IMR-90 (cell line): ENCODE data around the gene TGFBR1. TPM values are rescaled to one million over a fixed set of nuclear protein-coding genes. Genes with fewer than 3 reads are reported as not detected.

Experiments used
- ATAC-seq: fragments of 200-7000 bp; cut with Tn5 transposase; 2 replicates; pipeline ENCODE4 v1.9.1; 2020; ENCODE audit warnings: low read depth, mild to moderate bottlenecking, moderate library complexity
- BruUV-seq: library from RNA; stranded (reverse); fragments of 400-500 nt; replicated peaks from 2 replicates; lab custom pipeline; 2021; lab: Mats Ljungman, UMichigan
- CTCF ChIA-PET: fragments of 300-600 bp; formaldehyde crosslinking; extraction: SDS; loops from one replicate; lab custom pipeline; 2021; ENCODE audit warnings: antibody characterized with exemption; lab: Yijun Ruan, JAX
- POLR2A ChIA-PET: fragments of 300-600 bp; sonication (Branson Sonifier 250); formaldehyde crosslinking; loops from one replicate; lab custom pipeline; 2022; ENCODE audit warnings: antibody characterized with exemption; ENCODE audit not compliant: unreplicated experiment; lab: Charles Lee
- DNase-seq: peaks from one replicate; pipeline ENCODE4 v3.0.0; 2013
- H2AFZ ChIP-seq: replicated peaks from 2 replicates; pipeline ENCODE3; 2013; ENCODE audit warnings: low read length, mild to moderate bottlenecking; ENCODE audit not compliant: poor library complexity
- H2AK5ac ChIP-seq: 2 replicates; pipeline ENCODE4 v1.6.1; 2013; ENCODE audit warnings: low read depth, low read length, inconsistent platforms
- H2AK9ac ChIP-seq: replicated peaks from 2 replicates; pipeline ENCODE3; 2013; ENCODE audit warnings: mild to moderate bottlenecking, low read depth, low read length, moderate library complexity; ENCODE audit not compliant: poor library complexity
- H2BK120ac ChIP-seq: 2 replicates; pipeline ENCODE4 v1.6.1; 2013; ENCODE audit warnings: low read depth, low read length, inconsistent platforms
- H2BK15ac ChIP-seq: 3 replicates; pipeline ENCODE4 v1.6.1; 2013; ENCODE audit warnings: low read depth, low read length, inconsistent platforms
- H2BK20ac ChIP-seq: 2 replicates; pipeline ENCODE4 v1.6.1; 2013; ENCODE audit warnings: low read depth, mild to moderate bottlenecking, inconsistent platforms, low read length, moderate library complexity
- H2BK5ac ChIP-seq: 2 replicates; pipeline ENCODE4 v1.6.1; 2013; ENCODE audit warnings: mild to moderate bottlenecking, low read depth, low read length, inconsistent platforms; ENCODE audit not compliant: poor library complexity, severe bottlenecking
- H3K14ac ChIP-seq: replicated peaks from 2 replicates; pipeline ENCODE4 v1.6.1; 2013; ENCODE audit warnings: low read depth, low read length, inconsistent platforms
- H3K18ac ChIP-seq: 2 replicates; pipeline ENCODE4 v1.6.1; 2013; ENCODE audit warnings: low read depth, low read length, control low read depth
- H3K23ac ChIP-seq: 2 replicates; pipeline ENCODE4 v1.6.1; 2013; ENCODE audit warnings: low read depth, low read length, inconsistent platforms
- H3K27ac ChIP-seq: 2 replicates; pipeline ENCODE4 v1.5.1; 2013; ENCODE audit warnings: mild to moderate bottlenecking, control low read depth, low read length; ENCODE audit not compliant: insufficient read depth
- H3K27me3 ChIP-seq: 2 replicates; pipeline ENCODE4 v1.6.1; 2013; ENCODE audit warnings: low read length; ENCODE audit not compliant: control insufficient read depth, insufficient read depth
- H3K36me3 ChIP-seq: 2 replicates; pipeline ENCODE4 v1.6.1; 2013; ENCODE audit warnings: low read length, mixed read lengths; ENCODE audit not compliant: control insufficient read depth, insufficient read depth
- H3K4ac ChIP-seq: 2 replicates; pipeline ENCODE4 v1.6.1; 2013; ENCODE audit warnings: low read depth, low read length, inconsistent platforms
- H3K4me1 ChIP-seq: 2 replicates; pipeline ENCODE4 v1.6.1; 2013; ENCODE audit warnings: low read length, mixed read lengths; ENCODE audit not compliant: control insufficient read depth, insufficient read depth
- H3K4me2 ChIP-seq: 2 replicates; pipeline ENCODE4 v1.6.1; 2013; ENCODE audit warnings: low read depth, mild to moderate bottlenecking, control low read depth, low read length, moderate library complexity
- H3K4me3 ChIP-seq: 2 replicates; pipeline ENCODE4 v1.5.1; 2013; ENCODE audit warnings: low read depth, mild to moderate bottlenecking, control low read depth, low read length, moderate library complexity; ENCODE audit not compliant: insufficient read depth
- H3K56ac ChIP-seq: 2 replicates; pipeline ENCODE4 v1.6.1; 2013; ENCODE audit warnings: low read length, inconsistent platforms; ENCODE audit not compliant: insufficient read depth; ENCODE audit errors: extremely low read depth
- H3K79me1 ChIP-seq, 2 experiments: 2 replicates each; pipeline ENCODE4 v1.6.1; 2013; ENCODE audit warnings: low read length in 2 of 2, inconsistent platforms in 1 of 2, low read depth in 1 of 2
- H3K9ac ChIP-seq: 2 replicates; pipeline ENCODE4 v1.6.1; 2013; ENCODE audit warnings: low read depth, low read length, control low read depth
- H3K9me1 ChIP-seq: 2 replicates; pipeline ENCODE4 v1.6.1; 2013; ENCODE audit warnings: low read length, inconsistent platforms; ENCODE audit not compliant: insufficient read depth
- H3K9me3 ChIP-seq: 2 replicates; pipeline ENCODE4 v1.6.1; 2013; ENCODE audit warnings: low read length; ENCODE audit not compliant: control insufficient read depth, insufficient read depth
- H4K20me1 ChIP-seq: 2 replicates; pipeline ENCODE4 v1.6.1; 2013; ENCODE audit warnings: low read length, inconsistent platforms; ENCODE audit not compliant: insufficient read depth
- H4K5ac ChIP-seq: 2 replicates; pipeline ENCODE4 v1.6.1; 2013; ENCODE audit warnings: mild to moderate bottlenecking, low read depth, low read length, control low read depth
- H4K8ac ChIP-seq, 2 experiments: 2 replicates each; pipeline ENCODE4 v1.6.1; 2013; ENCODE audit warnings: low read depth in 2 of 2, low read length in 2 of 2, control low read depth in 1 of 2, inconsistent platforms in 1 of 2
- H4K91ac ChIP-seq: 2 replicates; pipeline ENCODE4 v1.6.1; 2013; ENCODE audit warnings: low read depth, low read length, inconsistent platforms; ENCODE audit not compliant: insufficient read depth
- CEBPB ChIP-seq: IDR thresholded peaks from 2 replicates; pipeline ENCODE4 v1.6.1; 2012; ENCODE audit warnings: low read depth, low read length, improper control_type of control experiment
- MAFK ChIP-seq: IDR thresholded peaks from 2 replicates; pipeline ENCODE4 v1.6.1; 2012; ENCODE audit warnings: low read depth, low read length, improper control_type of control experiment
- MAZ ChIP-seq: IDR thresholded peaks from 2 replicates; pipeline ENCODE4 v1.6.1; 2012; ENCODE audit warnings: low read depth, mild to moderate bottlenecking, low read length, improper control_type of control experiment, moderate library complexity, borderline replicate concordance
- NFE2L2 ChIP-seq: fragments of 150-350 bp; IDR thresholded peaks from 2 replicates; pipeline ENCODE4 v1.6.1; 2016; ENCODE audit warnings: low read depth, mild to moderate bottlenecking, low read length
- WGBS, 2 experiments: methylation state at CpG; one replicate each; pipeline versions ENCODE4 v1.1.5 to v1.1.7; 2013; ENCODE audit warnings: missing lambda C conversion rate in 2 of 2; ENCODE audit not compliant: insufficient read length in 1 of 2; ENCODE audit errors: extremely low coverage in 2 of 2; 5-methylcytosine and 5-hydroxymethylcytosine counted together
- dilution Hi-C: fragments of 300-500 bp; cut with HindIII; formaldehyde crosslinking; loops from one replicate; pipeline ENCODE4 v1.14.3; 2018; ENCODE audit warnings: low sequenced_read_pairs; ENCODE audit not compliant: unreplicated experiment
- in situ Hi-C: fragments of 300-500 bp; cut with MboI; formaldehyde crosslinking; loops from 3 replicates; pipeline ENCODE4 v1.14.3; 2019; ENCODE audit warnings: low sequenced_read_pairs, inconsistent platforms, mixed read lengths
- intact Hi-C: fragments of 100-400 bp; cut with micrococcal nuclease; formaldehyde crosslinking; loops from 2 replicates; pipeline ENCODE4 v1.10.0; 2022
- polyA plus RNA-seq, 3 experiments: library from polyadenylated mRNA; depleted of rRNA; stranded (reverse); fragments of >200 nt; gene quantifications; 2 replicates each; pipeline ENCODE4 v1.2.3, GENCODE V29; 2012; ENCODE audit warnings: low replicate concordance in 1 of 3
- total RNA-seq: library from RNA; depleted of rRNA; stranded (reverse); fragments of >200 nt; gene quantifications from 2 replicates; pipeline ENCODE4 v1.2.3, GENCODE V29; 2012

Gene TGFBR1
- total and polyA plus RNA-seq, 2 of the 4 experiments (the other 2 are of a cell fraction), result 15.1 to 75.3 TPM

DNA sequence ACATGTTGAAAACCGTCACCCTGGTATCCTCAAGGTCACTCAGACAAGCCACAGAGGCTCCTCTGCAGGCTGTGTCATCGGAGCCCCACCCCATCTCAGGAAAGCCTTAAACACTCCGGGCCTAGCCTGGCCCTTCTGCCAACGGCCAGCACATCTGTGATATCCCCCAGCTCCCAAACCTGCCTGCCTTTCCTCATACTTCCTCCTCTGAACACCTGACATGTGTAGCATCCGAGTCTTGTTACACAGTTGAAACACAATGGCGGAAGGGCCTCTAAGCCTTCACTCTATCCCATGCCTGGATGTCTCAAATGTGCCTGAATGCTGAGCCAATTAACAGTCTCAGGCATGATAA, 32.9 kb upstream of the TGFBR1 start:
- Histone ChIP-seq H2BK20ac (no peak overlapping the region; the same call in 1 of the 2 replicates), H3K9me1 (peaks cover 23% of the 10 kb centered on the region), H2BK5ac (no peak overlapping the region), H3K18ac (no peak overlapping the region), H2BK120ac (0 out of 2 replicates have a peak overlapping the region, but pooled peaks have one; percentile 14), H4K5ac (no peak overlapping the region), H3K4ac (peak overlapping the region; percentile 27; the same call in 1 of the 2 replicates), H2BK15ac (peak overlapping the region; percentile 39; the same call in 1 of the 3 replicates), H2AFZ (no peak overlapping the region), H3K23ac (no peak overlapping the region), H3K79me1 (no peaks in the 10 kb centered on the region), H4K8ac (no peak overlapping the region), H3K4me2 (no peak overlapping the region), H4K91ac (peak overlapping the region; percentile 39; the same call in 1 of the 2 replicates), H3K27me3 (no peaks in the 10 kb centered on the region), H3K4me1 (peaks cover 20% of the 10 kb centered on the region), H3K27ac (no peak overlapping the region), H3K9me3 (no peaks in the 10 kb centered on the region), H3K14ac (0 out of 2 replicates have a peak overlapping the region, but pooled peaks have one; percentile 45), H3K9ac (no peak overlapping the region), H3K36me3 (peaks cover 23% of the 10 kb centered on the region; the same call in 1 of the 2 replicates), H2AK9ac (peak overlapping the region; percentile 7), H3K56ac (no peak overlapping the region), H2AK5ac (peak overlapping the region; percentile 83), H4K20me1 (peaks cover 5% of the 10 kb centered on the region; the same call in 1 of the 2 replicates), H3K4me3 (no peak overlapping the region)
- intact Hi-C loops (no loop called here), dilution Hi-C loops (no loop called here), in situ Hi-C loops (no loop called here)
- DNase-seq, result no peak
- BruUV-seq, result no TSS peak
- ATAC-seq, result no peak
- ChIA-PET POLR2A (no interaction called here), CTCF (no interaction called here)
- WGBS, 2 experiments, result 75% methylated on average over 2 of the region's 6 CpGs; no CpG with 5 or more reads in 1 of the 2 experiments
- TF ChIP-seq MAZ, result no peak
- TF ChIP-seq NFE2L2, result no peak
- no peak for TF ChIP-seq CEBPB
- TF ChIP-seq MAFK, result no peak
